Measurements from ENCODE around the gene FYN. TPM values are rescaled to one million over a fixed set of nuclear protein-coding genes. Genes with fewer than 3 reads are reported as not detected.

FYN gene
- total RNA-seq, 1 donor, result 106 TPM

DNA sequence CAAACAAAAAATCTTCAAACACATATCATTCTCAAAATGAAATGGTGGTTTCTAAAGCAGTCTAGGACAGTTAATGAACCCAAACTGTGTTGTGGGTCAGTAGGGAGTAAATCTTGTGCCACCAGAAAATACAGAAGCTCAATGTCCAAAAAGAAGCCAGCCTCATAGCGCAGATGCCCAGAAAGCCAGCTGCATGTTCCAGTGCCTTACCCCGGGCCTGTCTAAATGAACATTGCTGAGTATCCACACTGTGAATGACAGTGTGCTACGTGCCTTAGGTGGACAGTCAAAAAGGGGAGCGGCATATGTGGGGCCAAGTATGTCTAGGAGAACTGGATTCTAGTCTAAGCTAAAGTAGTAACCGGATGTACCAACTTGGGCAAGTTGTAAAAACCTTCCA lies 10.9 kb downstream of the FYN start:
- TF ChIP-seq, protein P1, sequence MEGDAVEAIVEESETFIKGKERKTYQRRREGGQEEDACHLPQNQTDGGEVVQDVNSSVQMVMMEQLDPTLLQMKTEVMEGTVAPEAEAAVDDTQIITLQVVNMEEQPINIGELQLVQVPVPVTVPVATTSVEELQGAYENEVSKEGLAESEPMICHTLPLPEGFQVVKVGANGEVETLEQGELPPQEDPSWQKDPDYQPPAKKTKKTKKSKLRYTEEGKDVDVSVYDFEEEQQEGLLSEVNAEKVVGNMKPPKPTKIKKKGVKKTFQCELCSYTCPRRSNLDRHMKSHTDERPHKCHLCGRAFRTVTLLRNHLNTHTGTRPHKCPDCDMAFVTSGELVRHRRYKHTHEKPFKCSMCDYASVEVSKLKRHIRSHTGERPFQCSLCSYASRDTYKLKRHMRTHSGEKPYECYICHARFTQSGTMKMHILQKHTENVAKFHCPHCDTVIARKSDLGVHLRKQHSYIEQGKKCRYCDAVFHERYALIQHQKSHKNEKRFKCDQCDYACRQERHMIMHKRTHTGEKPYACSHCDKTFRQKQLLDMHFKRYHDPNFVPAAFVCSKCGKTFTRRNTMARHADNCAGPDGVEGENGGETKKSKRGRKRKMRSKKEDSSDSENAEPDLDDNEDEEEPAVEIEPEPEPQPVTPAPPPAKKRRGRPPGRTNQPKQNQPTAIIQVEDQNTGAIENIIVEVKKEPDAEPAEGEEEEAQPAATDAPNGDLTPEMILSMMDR (IDR thresholded peaks at IDR 0.05; ENCODE audit: extremely low read depth, low read depth, low read length), result no peak
- Histone ChIP-seq H3K36me3 (ENCODE audit: insufficient read depth, low read length) (peaks cover 4% of the 10 kb centered on the region), H3K4me1 (ENCODE audit: insufficient read depth, low read length) (peaks cover 3% of the 10 kb centered on the region), H4K20me1 (ENCODE audit: insufficient read depth, low read length) (peaks cover 53% of the 10 kb centered on the region), H3K4me2 (ENCODE audit: insufficient read depth, low read length) (no peak overlapping the region), H3K27me3 (ENCODE audit: insufficient read depth, low read length) (no peaks in the 10 kb centered on the region), H2AFZ (ENCODE audit: low read length) (no peak overlapping the region), H3K9me3 (ENCODE audit: low read depth, low read length) (no peaks in the 10 kb centered on the region), H3K79me2 (ENCODE audit: insufficient read depth, low read length) (peaks cover 100% of the 10 kb centered on the region), H3K27ac (ENCODE audit: low read depth, low read length) (no peak overlapping the region), H3K4me3 (ENCODE audit: insufficient read depth, low read length) (no peak overlapping the region)
- DNase-seq (ENCODE audit: insufficient read length, low spot score, missing footprints), result no peak

DNA sequence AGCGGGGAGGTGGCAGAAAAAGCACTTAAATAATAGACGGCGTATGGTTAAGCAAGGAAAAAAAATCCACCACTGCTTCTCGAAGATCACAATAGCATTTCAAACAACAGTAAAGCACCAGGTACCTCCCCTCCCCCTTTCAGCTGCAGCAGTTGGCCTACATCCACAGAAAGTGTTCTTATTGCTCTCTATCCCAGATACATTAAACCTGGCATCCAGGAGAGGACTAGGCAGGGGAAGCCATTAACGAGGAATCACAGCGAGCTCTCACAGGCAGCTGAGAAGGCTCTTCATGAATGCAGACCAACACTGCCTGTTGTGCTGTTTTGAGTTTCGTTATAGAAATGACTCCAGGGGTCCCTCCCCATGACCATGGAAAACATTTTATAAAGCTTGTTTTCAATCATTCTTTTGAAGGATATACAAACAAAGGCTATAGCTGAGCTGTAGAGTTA lies 11.8 kb downstream of the FYN start:
- DNase-seq (ENCODE audit: insufficient read length, low spot score, missing footprints), result no peak
- no peak overlapping the region for H3K27ac ChIP-seq (ENCODE audit: low read depth, low read length)
- TF ChIP-seq, protein P1 (IDR thresholded peaks at IDR 0.05; ENCODE audit: extremely low read depth, low read depth, low read length), result no peak
- H3K4me1 ChIP-seq (ENCODE audit: insufficient read depth, low read length), result peaks cover 3% of the 10 kb centered on the region
- no peak overlapping the region for H3K4me2 ChIP-seq (ENCODE audit: insufficient read depth, low read length)
- peaks cover 46% of the 10 kb centered on the region for H4K20me1 ChIP-seq (ENCODE audit: insufficient read depth, low read length)
- peaks cover 100% of the 10 kb centered on the region for H3K79me2 ChIP-seq (ENCODE audit: insufficient read depth, low read length)
- no peaks in the 10 kb centered on the region for H3K27me3 ChIP-seq (ENCODE audit: insufficient read depth, low read length)
- no peak overlapping the region for H2AFZ ChIP-seq (ENCODE audit: low read length)
- H3K9me3 ChIP-seq (ENCODE audit: low read depth, low read length), result no peaks in the 10 kb centered on the region
- H3K36me3 ChIP-seq (ENCODE audit: insufficient read depth, low read length), result peaks cover 4% of the 10 kb centered on the region
- H3K4me3 ChIP-seq (ENCODE audit: insufficient read depth, low read length), result no peak overlapping the region

DNA sequence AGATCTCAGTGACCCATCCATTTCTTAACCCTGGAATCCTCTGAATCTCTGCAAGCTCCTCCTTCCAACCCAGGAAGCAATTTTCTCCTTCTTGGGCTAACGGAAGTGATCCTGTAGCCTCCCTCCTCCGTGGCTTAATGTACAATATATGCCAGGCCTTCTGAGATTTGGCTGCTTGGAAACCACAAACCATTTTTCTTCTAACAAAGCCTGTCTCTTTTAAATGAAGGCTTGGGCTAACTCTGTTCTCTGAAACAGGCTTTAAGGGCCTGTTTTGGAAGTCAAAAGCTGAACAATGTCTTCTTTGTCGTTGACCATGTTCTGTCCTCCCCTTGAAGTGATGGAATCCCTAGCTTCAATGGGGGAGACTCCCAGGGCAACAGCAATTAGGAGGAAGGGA lies 14.9 kb downstream of the FYN start:
- H3K4me1 ChIP-seq (ENCODE audit: insufficient read depth, low read length), result peaks cover 3% of the 10 kb centered on the region

DNA sequence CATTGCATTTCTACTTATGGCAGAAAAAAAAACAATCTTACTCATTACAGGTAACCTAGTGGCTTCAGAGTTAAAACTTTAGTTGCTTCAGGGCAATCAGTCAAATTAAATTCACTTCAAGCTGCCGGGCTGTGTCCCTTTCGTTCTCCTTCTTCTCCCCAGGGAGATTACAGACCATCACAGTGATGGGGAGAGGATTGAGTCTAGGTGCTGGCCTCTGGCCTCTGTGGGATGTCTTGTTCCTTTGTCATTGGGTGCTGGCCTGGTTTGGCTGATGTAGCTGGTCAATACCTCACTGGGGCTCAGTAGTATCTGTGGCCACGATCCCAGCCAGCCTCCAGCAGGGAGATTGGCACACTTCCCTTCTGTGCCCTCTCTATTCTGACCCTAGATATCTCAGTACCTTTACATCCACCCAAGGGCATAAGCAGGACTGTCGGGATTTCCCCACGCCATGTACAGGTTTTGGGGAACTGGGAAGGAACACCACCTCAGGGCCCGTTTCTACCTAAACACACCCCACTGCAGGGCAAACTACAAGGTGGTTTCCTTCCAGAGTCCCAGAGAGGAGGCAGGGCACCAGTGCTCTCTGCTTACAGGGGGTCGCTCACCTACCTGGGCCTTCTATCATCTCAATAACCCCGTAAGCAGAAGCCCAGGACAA lies 15.4 kb downstream of the FYN start:
- H3K9me3 ChIP-seq (ENCODE audit: low read depth, low read length), result no peaks in the 10 kb centered on the region
- H3K36me3 ChIP-seq (ENCODE audit: insufficient read depth, low read length), result no peaks in the 10 kb centered on the region
- H3K27me3 ChIP-seq (ENCODE audit: insufficient read depth, low read length), result no peaks in the 10 kb centered on the region
- no peak overlapping the region for H3K4me3 ChIP-seq (ENCODE audit: insufficient read depth, low read length)
- no peak overlapping the region for H3K4me2 ChIP-seq (ENCODE audit: insufficient read depth, low read length)
- DNase-seq (ENCODE audit: insufficient read length, low spot score, missing footprints), result no peak
- H4K20me1 ChIP-seq (ENCODE audit: insufficient read depth, low read length), result peaks cover 40% of the 10 kb centered on the region
- no peak overlapping the region for H3K27ac ChIP-seq (ENCODE audit: low read depth, low read length)
- peaks cover 3% of the 10 kb centered on the region for H3K4me1 ChIP-seq (ENCODE audit: insufficient read depth, low read length)
- peaks cover 97% of the 10 kb centered on the region for H3K79me2 ChIP-seq (ENCODE audit: insufficient read depth, low read length)
- TF ChIP-seq, protein P1 (IDR thresholded peaks at IDR 0.05; ENCODE audit: extremely low read depth, low read depth, low read length), result no peak
- H2AFZ ChIP-seq (ENCODE audit: low read length), result no peak overlapping the region

More for the DNA sequence above, 14.9 kb downstream of the FYN start:
- no peak overlapping the region for H2AFZ ChIP-seq (ENCODE audit: low read length)
- no peaks in the 10 kb centered on the region for H3K27me3 ChIP-seq (ENCODE audit: insufficient read depth, low read length)
- H3K27ac ChIP-seq (ENCODE audit: low read depth, low read length), result no peak overlapping the region
- H3K36me3 ChIP-seq (ENCODE audit: insufficient read depth, low read length), result no peaks in the 10 kb centered on the region
- H3K79me2 ChIP-seq (ENCODE audit: insufficient read depth, low read length), result peaks cover 97% of the 10 kb centered on the region
- TF ChIP-seq, protein P1 (IDR thresholded peaks at IDR 0.05; ENCODE audit: extremely low read depth, low read depth, low read length), result no peak
- no peaks in the 10 kb centered on the region for H3K9me3 ChIP-seq (ENCODE audit: low read depth, low read length)
- no peak overlapping the region for H3K4me3 ChIP-seq (ENCODE audit: insufficient read depth, low read length)
- H3K4me2 ChIP-seq (ENCODE audit: insufficient read depth, low read length), result no peak overlapping the region
- H4K20me1 ChIP-seq (ENCODE audit: insufficient read depth, low read length), result peaks cover 36% of the 10 kb centered on the region
- DNase-seq (ENCODE audit: insufficient read length, low spot score, missing footprints), result no peak
